PC-9 (cell line): ENCODE results near the gene TCF3.

ENCODE experiments used
- EZH2 ChIP-seq: fragments of 200-600 bp; sonication (generic); IDR thresholded peaks from 2 replicates; pipeline ENCODE4 v1.8.0; 2017; ENCODE audit warnings: antibody characterized with exemption, low read depth
- TF ChIP-seq, protein P1 (sequence below): fragments of 200-600 bp; sonication (generic); conservative IDR thresholded peaks from 2 replicates; pipeline ENCODE4 v1.6.1; 2017; ENCODE audit warnings: mixed run types, antibody characterized with exemption, mild to moderate bottlenecking, moderate library complexity

DNA sequence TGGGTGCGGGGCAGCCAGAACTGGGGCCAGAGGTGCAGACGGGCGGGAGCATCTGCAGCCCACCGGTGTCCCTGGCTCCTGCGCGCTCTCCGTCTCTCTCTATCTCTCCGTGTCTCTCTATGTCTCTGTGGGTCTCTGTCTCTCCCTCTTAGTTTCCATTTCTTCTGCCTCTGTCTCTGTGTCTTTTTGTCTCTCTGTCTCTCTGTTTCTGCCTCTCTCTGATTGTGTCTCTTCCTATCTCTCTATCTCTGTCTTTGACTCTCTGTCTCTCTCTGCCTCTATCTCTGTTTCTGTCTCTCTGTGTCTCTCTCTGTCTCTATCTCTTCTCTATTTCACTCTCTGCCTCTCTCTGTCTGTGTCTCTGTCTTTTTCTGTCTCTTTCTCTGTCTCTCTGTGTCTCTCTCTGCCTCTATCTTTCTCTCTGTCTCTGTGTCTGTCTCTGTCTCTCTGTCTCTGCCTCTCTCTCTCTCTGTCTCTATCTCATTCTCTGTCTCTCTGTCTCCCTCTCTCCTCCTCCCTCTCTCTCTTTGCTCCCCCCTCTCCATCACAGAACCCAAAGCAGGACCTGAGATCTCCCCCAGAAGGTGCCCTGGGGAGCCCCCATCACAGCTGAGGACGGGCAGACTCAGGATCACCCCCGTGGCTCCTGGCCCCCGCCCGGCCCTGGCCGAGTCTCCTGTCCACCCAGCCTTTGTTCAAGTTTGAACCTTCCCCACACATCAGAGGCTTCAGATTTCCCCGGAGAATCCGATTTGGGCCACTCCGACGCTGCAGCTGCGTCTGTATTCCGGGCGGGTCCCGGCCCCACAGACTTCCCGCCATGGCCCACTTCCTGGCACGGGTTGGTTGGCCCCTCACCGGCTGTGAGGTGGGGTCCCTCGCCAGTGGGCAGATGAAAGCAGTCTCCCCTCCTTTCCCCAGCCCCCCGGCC lies 48.6 kb upstream of the TCF3 start:
- TF ChIP-seq, protein P1, sequence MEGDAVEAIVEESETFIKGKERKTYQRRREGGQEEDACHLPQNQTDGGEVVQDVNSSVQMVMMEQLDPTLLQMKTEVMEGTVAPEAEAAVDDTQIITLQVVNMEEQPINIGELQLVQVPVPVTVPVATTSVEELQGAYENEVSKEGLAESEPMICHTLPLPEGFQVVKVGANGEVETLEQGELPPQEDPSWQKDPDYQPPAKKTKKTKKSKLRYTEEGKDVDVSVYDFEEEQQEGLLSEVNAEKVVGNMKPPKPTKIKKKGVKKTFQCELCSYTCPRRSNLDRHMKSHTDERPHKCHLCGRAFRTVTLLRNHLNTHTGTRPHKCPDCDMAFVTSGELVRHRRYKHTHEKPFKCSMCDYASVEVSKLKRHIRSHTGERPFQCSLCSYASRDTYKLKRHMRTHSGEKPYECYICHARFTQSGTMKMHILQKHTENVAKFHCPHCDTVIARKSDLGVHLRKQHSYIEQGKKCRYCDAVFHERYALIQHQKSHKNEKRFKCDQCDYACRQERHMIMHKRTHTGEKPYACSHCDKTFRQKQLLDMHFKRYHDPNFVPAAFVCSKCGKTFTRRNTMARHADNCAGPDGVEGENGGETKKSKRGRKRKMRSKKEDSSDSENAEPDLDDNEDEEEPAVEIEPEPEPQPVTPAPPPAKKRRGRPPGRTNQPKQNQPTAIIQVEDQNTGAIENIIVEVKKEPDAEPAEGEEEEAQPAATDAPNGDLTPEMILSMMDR: no peak
- no peak for TF ChIP-seq EZH2
